Measurements from ENCODE around the gene JRKL.
A peak's percentile ranks its signal among the peaks of the same experiment; 100 is the strongest.

The JRKL gene

DNA sequence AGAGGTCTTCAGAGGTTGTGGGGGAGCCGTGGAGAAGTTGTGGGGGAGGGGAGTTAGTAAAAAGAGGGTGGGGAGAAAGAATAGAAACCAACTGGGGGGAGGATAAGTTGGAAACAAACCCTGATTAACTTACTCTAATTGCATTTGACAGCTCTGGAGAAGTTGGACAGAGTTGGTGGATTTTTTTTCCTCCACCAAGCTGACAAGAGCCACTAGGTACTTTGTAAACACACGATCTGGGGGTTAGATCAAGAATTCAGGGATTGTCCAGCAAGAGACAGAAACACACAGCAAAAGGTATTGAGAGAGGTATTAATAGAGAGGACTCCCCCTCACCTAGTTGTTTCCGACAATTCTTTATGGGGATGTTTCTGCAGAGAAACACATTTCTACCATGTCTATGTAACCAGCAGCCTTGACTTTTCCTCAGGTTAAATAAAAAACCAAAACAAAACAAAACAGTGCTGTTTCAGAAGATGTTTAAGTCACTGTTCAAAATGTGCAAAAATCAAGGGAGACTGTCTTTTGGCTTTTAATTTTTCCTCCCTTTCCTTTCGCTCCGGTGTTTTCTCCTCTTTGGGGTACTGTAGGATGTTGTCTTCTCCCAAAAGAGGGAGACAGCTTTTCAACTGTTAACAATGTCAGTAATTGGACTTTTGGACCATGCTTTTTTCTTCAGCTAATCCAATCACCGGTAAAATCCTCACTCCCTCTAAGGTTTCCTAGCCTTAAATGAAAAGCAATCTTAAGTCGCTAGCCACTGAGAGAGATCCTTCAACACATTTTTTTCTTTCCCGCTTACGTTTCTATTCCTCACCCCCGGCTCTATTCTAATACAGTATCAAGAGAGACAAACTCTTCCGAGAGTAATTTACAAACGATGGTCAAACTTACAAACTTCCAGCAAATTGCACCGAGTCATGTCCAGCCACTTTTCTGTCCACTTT, 47.5 kb upstream of the JRKL start:
- Histone ChIP-seq H2BK120ac (ENCODE audit: low read depth, low read length) (peak overlapping the region; percentile 6), H4K91ac (ENCODE audit: low read depth, low read length, poor library complexity) (no peak overlapping the region), H3K27me3 (ENCODE audit: control insufficient read depth in 3 of 3, insufficient read depth in 3 of 3, low read depth in 1 of 3, low read length in 3 of 3) (no peaks in the 10 kb centered on the region), H3K9me3 (replicated peaks in 1 of 2; ENCODE audit: control insufficient read depth in 2 of 2, insufficient read depth in 1 of 2, low read depth in 1 of 2, low read length in 2 of 2) (peaks cover 0 to 10% of the 10 kb centered on the region in 2 donors), H3K79me1 (ENCODE audit: low read depth, low read length) (no peaks in the 10 kb centered on the region), H2BK5ac (ENCODE audit: low read length) (no peak overlapping the region), H3K18ac (ENCODE audit: low read length) (no peak overlapping the region), H3K36me3 (replicated peaks in 1 of 2; ENCODE audit: control insufficient read depth in 2 of 2, insufficient read depth in 2 of 2, low read length in 2 of 2) (peaks cover 0 to 22% of the 10 kb centered on the region in 2 donors), H2BK15ac (ENCODE audit: low read length) (no peak overlapping the region), H2AK5ac (ENCODE audit: low read depth, low read length) (no peak overlapping the region), H3K4me2 (ENCODE audit: insufficient read depth, low read length, poor library complexity, severe bottlenecking) (peak overlapping the region; percentile 75), H2BK12ac (ENCODE audit: low read length) (no peak overlapping the region), H3K4ac (ENCODE audit: low read length) (no peak overlapping the region), H3K27ac (replicated peaks; ENCODE audit: low read length) (peak overlapping the region; percentile 53), H3K23ac (ENCODE audit: low read depth, low read length, poor library complexity) (no peak overlapping the region), H3K4me1 (ENCODE audit: control insufficient read depth in 2 of 2, insufficient read depth in 1 of 2, low read depth in 1 of 2, low read length in 2 of 2) (peaks cover 8 to 27% of the 10 kb centered on the region in 2 donors), H3K9ac (ENCODE audit: low read depth, low read length, poor library complexity) (peak overlapping the region; percentile 37), H4K8ac (ENCODE audit: low read depth, low read length) (no peak overlapping the region), H2AFZ (ENCODE audit: low read length) (peak overlapping the region; percentile 78), H3K4me3 (ENCODE audit: low read length in 2 of 2) (peak overlapping the region; percentile 69 to 82), H3K14ac (ENCODE audit: low read length) (no peak overlapping the region)
- no CpG with 5 or more reads among the region's 13 CpGs for WGBS, 2 donors (ENCODE audit: extremely low coverage in 2 of 2, insufficient read length in 2 of 2, insufficient replicate concordance in 1 of 2)
- peak; percentile 27 for DNase-seq (ENCODE audit: low spot score)

DNA sequence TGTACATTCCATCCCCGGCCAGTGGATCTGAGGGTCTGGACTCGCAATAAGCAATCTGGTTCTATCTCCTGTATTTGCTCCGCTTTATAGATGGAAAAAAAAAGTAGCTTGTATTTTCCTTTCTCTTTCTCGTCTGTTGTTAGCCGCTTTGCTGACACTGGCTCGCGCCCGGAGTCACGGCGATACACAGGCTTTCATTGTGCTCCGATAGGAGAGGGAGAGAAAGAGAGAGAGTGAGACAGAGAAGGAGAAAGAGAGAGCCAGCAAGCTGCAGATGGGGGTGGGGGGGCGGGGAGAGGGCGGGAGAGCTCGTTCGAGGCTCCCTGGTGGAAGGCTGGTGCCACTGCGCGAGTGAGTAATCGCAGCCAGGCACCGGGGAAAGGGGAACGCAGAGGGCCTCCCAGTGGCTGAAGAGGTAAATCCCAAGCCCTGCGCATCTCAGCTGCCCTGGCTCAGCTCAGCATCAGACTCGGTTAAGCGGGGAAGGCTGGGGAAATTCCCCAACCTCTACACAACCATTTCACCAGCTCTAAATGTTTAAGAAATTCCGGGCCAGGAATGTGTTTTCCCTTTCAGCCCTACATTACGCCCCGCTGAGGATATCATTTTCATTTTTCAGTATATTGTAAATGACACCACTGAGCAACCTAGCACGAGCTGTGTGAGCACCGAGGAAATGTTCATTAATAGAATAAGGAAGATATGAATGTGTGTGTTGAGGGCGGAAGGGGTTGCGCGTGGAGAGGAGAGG, 46.7 kb upstream of the JRKL start, which contains the start of gene MAML2:
MAML2 (minus strand) TSS at position 235 of the 751 bp plus-strand sequence. CDS start 1,300 bp downstream, outside the sequence.
- Histone ChIP-seq H3K14ac (ENCODE audit: low read length) (no peak within 1 kb of the TSS), H2BK5ac (ENCODE audit: low read length) (no peak within 1 kb of the TSS), H3K36me3 (replicated peaks in 1 of 2; ENCODE audit: control insufficient read depth in 2 of 2, insufficient read depth in 2 of 2, low read length in 2 of 2) (peaks cover 0 to 22% of the 10 kb centered on the region in 2 donors), H4K8ac (ENCODE audit: low read depth, low read length) (no peak within 1 kb of the TSS), H3K4me1 (ENCODE audit: control insufficient read depth in 2 of 2, insufficient read depth in 1 of 2, low read depth in 1 of 2, low read length in 2 of 2) (peaks cover 8 to 24% of the 10 kb centered on the region in 2 donors), H2BK15ac (ENCODE audit: low read length) (no peak within 1 kb of the TSS), H3K18ac (ENCODE audit: low read length) (peak within 1 kb of the TSS; percentile 83), H3K4me3 (ENCODE audit: low read length in 2 of 2) (peak within 1 kb of the TSS; percentile 69 to 82), H3K4me2 (ENCODE audit: insufficient read depth, low read length, poor library complexity, severe bottlenecking) (peak within 1 kb of the TSS; percentile 75), H2BK12ac (ENCODE audit: low read length) (no peak within 1 kb of the TSS), H3K27me3 (ENCODE audit: control insufficient read depth in 3 of 3, insufficient read depth in 3 of 3, low read depth in 1 of 3, low read length in 3 of 3) (no peaks in the 10 kb centered on the region), H2AK5ac (ENCODE audit: low read depth, low read length) (no peak within 1 kb of the TSS), H2BK120ac (ENCODE audit: low read depth, low read length) (peak within 1 kb of the TSS; percentile 6), H4K91ac (ENCODE audit: low read depth, low read length, poor library complexity) (no peak within 1 kb of the TSS), H3K27ac (replicated peaks; ENCODE audit: low read length) (peak within 1 kb of the TSS; percentile 53), H3K23ac (ENCODE audit: low read depth, low read length, poor library complexity) (no peak within 1 kb of the TSS), H2AFZ (ENCODE audit: low read length) (peak within 1 kb of the TSS; percentile 78), H3K9ac (ENCODE audit: low read depth, low read length, poor library complexity) (peak within 1 kb of the TSS; percentile 79), H3K9me3 (replicated peaks in 1 of 2; ENCODE audit: control insufficient read depth in 2 of 2, insufficient read depth in 1 of 2, low read depth in 1 of 2, low read length in 2 of 2) (peaks cover 0 to 10% of the 10 kb centered on the region in 2 donors), H3K79me1 (ENCODE audit: low read depth, low read length) (no peaks in the 10 kb centered on the region), H3K4ac (ENCODE audit: low read length) (no peak within 1 kb of the TSS)
- DNase-seq (ENCODE audit: low spot score) = peak; percentile 81
- WGBS, 2 donors (ENCODE audit: extremely low coverage in 2 of 2, insufficient read length in 2 of 2, insufficient replicate concordance in 1 of 2) = 100% methylated on average over 1 of the region's 31 CpGs; no CpG with 5 or more reads in 1 of the 2 donors

DNA sequence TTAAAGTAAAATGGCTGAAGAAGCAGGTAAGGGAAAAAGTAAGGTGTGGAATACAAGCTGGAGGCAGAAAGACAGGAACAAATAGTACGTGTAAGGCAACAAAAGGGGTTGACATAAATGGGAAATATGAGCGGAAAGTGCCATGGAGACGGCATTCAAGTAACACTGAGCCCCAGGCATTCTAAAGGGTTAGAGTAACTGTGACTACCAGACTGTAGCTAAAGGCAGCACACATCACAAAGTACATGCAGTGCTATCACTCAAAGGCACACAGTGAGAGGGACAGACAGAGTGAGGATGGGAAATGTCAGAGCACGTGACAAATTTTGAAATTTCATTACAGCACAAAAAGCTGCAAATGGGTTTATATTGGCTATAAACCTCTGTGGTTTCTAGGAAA, 33.0 kb upstream of the JRKL start:
- Histone ChIP-seq H2BK120ac (ENCODE audit: low read depth, low read length) (no peak overlapping the region), H3K27ac (replicated peaks; ENCODE audit: low read length) (no peak overlapping the region), H3K23ac (ENCODE audit: low read depth, low read length, poor library complexity) (no peak overlapping the region), H2BK15ac (ENCODE audit: low read length) (no peak overlapping the region), H3K4ac (ENCODE audit: low read length) (no peak overlapping the region), H3K9me3 (replicated peaks in 1 of 2; ENCODE audit: control insufficient read depth in 2 of 2, insufficient read depth in 1 of 2, low read depth in 1 of 2, low read length in 2 of 2) (no peaks in the 10 kb centered on the region), H2BK5ac (ENCODE audit: low read length) (no peak overlapping the region), H3K4me1 (ENCODE audit: control insufficient read depth in 2 of 2, insufficient read depth in 1 of 2, low read depth in 1 of 2, low read length in 2 of 2) (no peaks in the 10 kb centered on the region), H4K91ac (ENCODE audit: low read depth, low read length, poor library complexity) (no peak overlapping the region), H2BK12ac (ENCODE audit: low read length) (no peak overlapping the region), H3K9ac (ENCODE audit: low read depth, low read length, poor library complexity) (no peak overlapping the region), H4K8ac (ENCODE audit: low read depth, low read length) (no peak overlapping the region), H3K79me1 (ENCODE audit: low read depth, low read length) (no peaks in the 10 kb centered on the region), H3K14ac (ENCODE audit: low read length) (no peak overlapping the region), H3K4me3 (ENCODE audit: low read length in 2 of 2) (no peak overlapping the region), H3K36me3 (replicated peaks in 1 of 2; ENCODE audit: control insufficient read depth in 2 of 2, insufficient read depth in 2 of 2, low read length in 2 of 2) (peaks cover 4 to 90% of the 10 kb centered on the region in 2 donors), H3K4me2 (ENCODE audit: insufficient read depth, low read length, poor library complexity, severe bottlenecking) (no peak overlapping the region), H2AFZ (ENCODE audit: low read length) (no peak overlapping the region), H2AK5ac (ENCODE audit: low read depth, low read length) (no peak overlapping the region), H3K18ac (ENCODE audit: low read length) (no peak overlapping the region), H3K27me3 (ENCODE audit: control insufficient read depth in 3 of 3, insufficient read depth in 3 of 3, low read depth in 1 of 3, low read length in 3 of 3) (no peaks in the 10 kb centered on the region)
- DNase-seq (ENCODE audit: low spot score) = no peak
- WGBS, 2 donors (ENCODE audit: extremely low coverage in 2 of 2, insufficient read length in 2 of 2, insufficient replicate concordance in 1 of 2) = no CpG with 5 or more reads among the region's 4 CpGs

DNA sequence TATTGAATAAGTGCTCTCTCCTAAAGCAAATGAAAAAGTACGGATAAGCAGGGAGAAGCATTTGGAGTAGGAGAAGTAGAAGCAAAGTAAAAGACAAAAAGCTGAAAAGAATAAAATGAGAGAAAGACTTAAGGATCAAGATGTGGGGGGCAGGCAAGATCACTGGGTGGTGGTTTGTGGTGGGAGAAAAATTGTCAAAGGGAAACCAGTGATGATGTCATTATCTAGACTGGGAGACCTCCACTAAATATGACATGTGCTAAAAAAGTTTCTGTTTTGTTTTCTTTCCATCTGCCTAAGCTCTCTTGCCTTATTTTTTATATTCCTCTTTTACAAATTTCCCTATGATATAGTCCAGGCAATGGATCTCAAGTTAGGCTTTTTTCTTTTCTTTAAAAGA, 32.0 kb upstream of the JRKL start:
- no peak overlapping the region for H2BK12ac ChIP-seq (ENCODE audit: low read length)
- H2AK5ac ChIP-seq (ENCODE audit: low read depth, low read length) = no peak overlapping the region
- H4K8ac ChIP-seq (ENCODE audit: low read depth, low read length) = no peak overlapping the region
- H3K79me1 ChIP-seq (ENCODE audit: low read depth, low read length) = no peaks in the 10 kb centered on the region
- H4K91ac ChIP-seq (ENCODE audit: low read depth, low read length, poor library complexity) = no peak overlapping the region
- H3K4ac ChIP-seq (ENCODE audit: low read length) = no peak overlapping the region
- no peak overlapping the region for H2BK15ac ChIP-seq (ENCODE audit: low read length)
- no CpG with 5 or more reads among the region's 1 CpG for WGBS, 2 donors (ENCODE audit: extremely low coverage in 2 of 2, insufficient read length in 2 of 2, insufficient replicate concordance in 1 of 2)
- no peak overlapping the region for H3K4me3 ChIP-seq (ENCODE audit: low read length in 2 of 2)
- no peak overlapping the region for H3K27ac ChIP-seq (replicated peaks; ENCODE audit: low read length)
- H3K36me3 ChIP-seq (replicated peaks in 1 of 2; ENCODE audit: control insufficient read depth in 2 of 2, insufficient read depth in 2 of 2, low read length in 2 of 2) = peaks cover 4 to 88% of the 10 kb centered on the region in 2 donors
- H3K18ac ChIP-seq (ENCODE audit: low read length) = no peak overlapping the region
- no peak overlapping the region for H2AFZ ChIP-seq (ENCODE audit: low read length)
- H3K23ac ChIP-seq (ENCODE audit: low read depth, low read length, poor library complexity) = no peak overlapping the region
- H3K9ac ChIP-seq (ENCODE audit: low read depth, low read length, poor library complexity) = no peak overlapping the region
- H3K4me2 ChIP-seq (ENCODE audit: insufficient read depth, low read length, poor library complexity, severe bottlenecking) = no peak overlapping the region
- no peak for DNase-seq (ENCODE audit: low spot score)
- no peak overlapping the region for H2BK120ac ChIP-seq (ENCODE audit: low read depth, low read length)
- H2BK5ac ChIP-seq (ENCODE audit: low read length) = no peak overlapping the region
- H3K4me1 ChIP-seq (ENCODE audit: control insufficient read depth in 2 of 2, insufficient read depth in 1 of 2, low read depth in 1 of 2, low read length in 2 of 2) = no peaks in the 10 kb centered on the region
- no peak overlapping the region for H3K14ac ChIP-seq (ENCODE audit: low read length)
- no peaks in the 10 kb centered on the region for H3K9me3 ChIP-seq (replicated peaks in 1 of 2; ENCODE audit: control insufficient read depth in 2 of 2, insufficient read depth in 1 of 2, low read depth in 1 of 2, low read length in 2 of 2)
- H3K27me3 ChIP-seq (ENCODE audit: control insufficient read depth in 3 of 3, insufficient read depth in 3 of 3, low read depth in 1 of 3, low read length in 3 of 3) = no peaks in the 10 kb centered on the region

Data from neuronal stem cell (in vitro differentiated cells).